HepG2 (cell line): Measurements from ENCODE around the gene NPBWR2. TPM values are rescaled to one million over a fixed set of nuclear protein-coding genes. Genes with fewer than 3 reads are reported as not detected.

Experiments
- DNMT1 ChIP-seq: sonication (generic); formaldehyde crosslinking; IDR thresholded peaks from 2 replicates; pipeline ENCODE4 v1.5.1; 2020; ENCODE audit warnings: mild to moderate bottlenecking, missing genetic modification reagents
- ELF1 ChIP-seq: sonication (generic); formaldehyde crosslinking; IDR thresholded peaks from 2 replicates; pipeline ENCODE4 v1.4.0; 2020; ENCODE audit warnings: missing genetic modification reagents
- GATAD1 ChIP-seq: IDR thresholded peaks from 2 replicates; pipeline ENCODE4 v1.6.1; 2016; ENCODE audit warnings: missing genetic modification reagents, missing compliant biosample characterization
- HDAC1 ChIP-seq: sonication (generic); formaldehyde crosslinking; IDR thresholded peaks from 2 replicates; pipeline ENCODE4 v1.5.1; 2020; ENCODE audit warnings: mild to moderate bottlenecking, missing genetic modification reagents
- HNF4A ChIP-seq: sonication (generic); formaldehyde crosslinking; IDR thresholded peaks from 2 replicates; pipeline ENCODE4 v1.4.0; 2020; ENCODE audit warnings: missing genetic modification reagents
- MAF1 ChIP-seq: sonication (generic); formaldehyde crosslinking; IDR thresholded peaks from 2 replicates; pipeline ENCODE4 v1.5.0; 2020; ENCODE audit warnings: missing genetic modification reagents, borderline replicate concordance
- NR2F1 ChIP-seq, 2 experiments: fragments of 450-650 bp in 1 of 2; formaldehyde crosslinking in 1 of 2; IDR thresholded peaks; 2 replicates each; pipeline versions ENCODE4 v1.5.0 to v1.6.1; 2016 to 2020; ENCODE audit warnings: mild to moderate bottlenecking in 1 of 2, missing compliant biosample characterization in 1 of 2, missing genetic modification reagents in 1 of 2, moderate library complexity in 1 of 2
- PHB2 ChIP-seq: fragments of 450-650 bp; IDR thresholded peaks from 2 replicates; pipeline ENCODE4 v1.6.1; 2018; ENCODE audit not compliant: partially characterized antibody
- TBX3 ChIP-seq: fragments of 450-650 bp; IDR thresholded peaks from 2 replicates; pipeline ENCODE4 v1.6.1; 2017; ENCODE audit warnings: antibody characterized with exemption, mild to moderate bottlenecking, inconsistent platforms, borderline replicate concordance
- TEAD2 ChIP-seq: sonication (generic); formaldehyde crosslinking; IDR thresholded peaks from 2 replicates; pipeline ENCODE4 v1.9.0; 2021; ENCODE audit warnings: missing genetic modification reagents
- U2AF2 ChIP-seq: fragments of 200-400 bp; formaldehyde crosslinking; IDR thresholded peaks from 2 replicates; pipeline ENCODE4 v1.6.1; 2017; ENCODE audit warnings: low read depth, mild to moderate bottlenecking, low read length
- YEATS2 ChIP-seq: sonication (generic); formaldehyde crosslinking; IDR thresholded peaks from 2 replicates; pipeline ENCODE4 v1.4.0; 2020; ENCODE audit warnings: missing genetic modification reagents, borderline replicate concordance
- ZEB1 ChIP-seq: IDR thresholded peaks from 2 replicates; pipeline ENCODE4 v1.6.1; 2012; ENCODE audit warnings: mild to moderate bottlenecking, low read depth, inconsistent platforms; ENCODE audit not compliant: insufficient replicate concordance
- ZKSCAN5 ChIP-seq: sonication (generic); formaldehyde crosslinking; IDR thresholded peaks from 2 replicates; pipeline ENCODE4 v1.5.1; 2020; ENCODE audit warnings: mild to moderate bottlenecking, missing genetic modification reagents
- ZNF33A ChIP-seq: sonication (generic); formaldehyde crosslinking; IDR thresholded peaks from 2 replicates; pipeline ENCODE4 v1.5.1; 2020; ENCODE audit warnings: missing genetic modification reagents, mild to moderate bottlenecking, moderate library complexity, borderline replicate concordance
- ZNF550 ChIP-seq: sonication (generic); formaldehyde crosslinking; IDR thresholded peaks from 2 replicates; pipeline ENCODE4 v1.4.0; 2020; ENCODE audit warnings: mild to moderate bottlenecking, missing genetic modification reagents, borderline replicate concordance
- ZNF781 ChIP-seq: sonication (generic); formaldehyde crosslinking; IDR thresholded peaks from 2 replicates; pipeline ENCODE4 v1.5.1; 2020; ENCODE audit warnings: borderline replicate concordance, mild to moderate bottlenecking, missing genetic modification reagents; ENCODE audit errors: not compliant biosample characterization
- polyA plus RNA-seq, 8 experiments: library from polyadenylated mRNA; depleted of rRNA in 3 of 8; stranded (reverse) in 7 of 8; unstranded in 1 of 8; fragments of >200 nt; fragmentation: Illumina TruSeq in 4 of 8; extraction: Trizol in 4 of 8; gene quantifications; 2 replicates each; pipeline versions ENCODE4 v1.2.1 to v1.2.3, GENCODE V29; 2011 to 2016; ENCODE audit warnings: low read depth in 4 of 8, missing spikeins in 1 of 8, mixed read lengths in 1 of 8; ENCODE audit not compliant: insufficient read depth in 1 of 8
- total RNA-seq, 5 experiments: library from RNA; depleted of rRNA; stranded (reverse); fragments of >200 nt; fragmentation: Illumina TruSeq; extraction: Trizol; gene quantifications; 2 replicates each; pipeline ENCODE4 v1.2.3, GENCODE V29; 2016; ENCODE audit warnings: low read depth in 1 of 5
- TF ChIP-seq, protein P1 (sequence below): sonication (generic); formaldehyde crosslinking; IDR thresholded peaks from 2 replicates; pipeline ENCODE4 v1.4.0; 2020; ENCODE audit warnings: missing genetic modification reagents
- TF ChIP-seq, protein P2 (sequence below): sonication (generic); formaldehyde crosslinking; IDR thresholded peaks from 2 replicates; pipeline ENCODE4 v1.8.1; 2023; ENCODE audit warnings: mild to moderate bottlenecking, missing genetic modification reagents, borderline replicate concordance
- TF ChIP-seq, protein P3 (sequence below): sonication (generic); formaldehyde crosslinking; IDR thresholded peaks from 2 replicates; pipeline ENCODE4 v1.8.1; 2023; ENCODE audit warnings: missing genetic modification reagents, inconsistent platforms, borderline replicate concordance
- TF ChIP-seq, protein P4 (sequence below): sonication (generic); formaldehyde crosslinking; IDR thresholded peaks from 2 replicates; pipeline ENCODE4 v1.8.1; 2022; ENCODE audit warnings: low read depth, mild to moderate bottlenecking, missing genetic modification reagents
- TF ChIP-seq, protein P5 (sequence below): sonication (generic); formaldehyde crosslinking; IDR thresholded peaks from 2 replicates; pipeline ENCODE4 v1.4.0; 2020; ENCODE audit warnings: missing genetic modification reagents, mild to moderate bottlenecking, borderline replicate concordance

Gene NPBWR2
- total and polyA plus RNA-seq, 2 of the 13 experiments (the other 11 are each of a cell fraction or from before 2014, with no cell fraction given) = not detected

DNA sequence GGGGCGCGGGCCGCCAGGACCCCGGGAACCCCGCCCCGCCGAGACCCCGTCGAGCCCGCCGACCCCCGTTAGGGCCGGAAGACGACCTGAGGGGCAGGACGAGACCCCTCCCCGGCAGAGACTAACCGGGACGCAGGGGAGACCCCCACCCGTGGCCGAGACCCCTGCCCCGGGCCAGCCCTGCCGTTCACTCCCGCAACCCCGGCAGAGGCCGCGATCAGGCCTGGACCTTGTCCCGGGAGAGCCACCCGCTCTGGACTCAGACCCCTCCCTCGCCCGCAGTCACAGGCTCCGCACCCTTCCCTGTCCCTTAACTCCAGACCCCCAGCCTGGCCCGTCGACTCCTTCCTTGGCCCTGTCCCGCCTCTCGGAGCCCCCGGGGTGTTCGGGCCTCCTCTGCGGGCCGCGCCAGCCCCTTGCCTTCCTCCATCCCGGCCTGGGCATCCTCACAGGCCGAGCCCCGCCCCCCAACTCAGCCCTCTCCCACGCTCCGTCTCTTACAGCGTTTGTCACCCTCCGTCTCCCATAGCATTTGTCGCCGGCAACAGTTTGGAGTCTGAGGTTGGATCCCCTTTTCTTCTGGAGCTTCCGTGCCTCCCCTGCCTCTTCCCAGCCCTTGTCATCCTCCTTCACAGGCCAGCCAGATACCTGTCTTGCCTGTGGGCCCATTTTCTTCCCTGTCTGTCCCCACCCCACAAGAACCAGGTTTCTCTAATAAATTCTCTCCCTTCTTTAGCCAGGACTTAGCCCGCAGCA lies 43.8 kb downstream of the NPBWR2 start (continued):
- no peak for TF ChIP-seq ZNF33A
- no peak for TF ChIP-seq NR2F1 (CRISPR knock-in tag; IDR thresholded peaks at IDR 0.05)
- TF ChIP-seq HDAC1 (CRISPR knock-in tag) = peak; percentile 9; the same call in 1 of the 2 replicates
- TF ChIP-seq, protein P1, sequence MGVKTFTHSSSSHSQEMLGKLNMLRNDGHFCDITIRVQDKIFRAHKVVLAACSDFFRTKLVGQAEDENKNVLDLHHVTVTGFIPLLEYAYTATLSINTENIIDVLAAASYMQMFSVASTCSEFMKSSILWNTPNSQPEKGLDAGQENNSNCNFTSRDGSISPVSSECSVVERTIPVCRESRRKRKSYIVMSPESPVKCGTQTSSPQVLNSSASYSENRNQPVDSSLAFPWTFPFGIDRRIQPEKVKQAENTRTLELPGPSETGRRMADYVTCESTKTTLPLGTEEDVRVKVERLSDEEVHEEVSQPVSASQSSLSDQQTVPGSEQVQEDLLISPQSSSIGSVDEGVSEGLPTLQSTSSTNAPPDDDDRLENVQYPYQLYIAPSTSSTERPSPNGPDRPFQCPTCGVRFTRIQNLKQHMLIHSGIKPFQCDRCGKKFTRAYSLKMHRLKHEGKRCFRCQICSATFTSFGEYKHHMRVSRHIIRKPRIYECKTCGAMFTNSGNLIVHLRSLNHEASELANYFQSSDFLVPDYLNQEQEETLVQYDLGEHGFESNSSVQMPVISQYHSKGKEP (CRISPR knock-in tag) = no peak
- TF ChIP-seq ZNF550 (CRISPR knock-in tag) = no peak; the same call in 1 of the 2 replicates
- TF ChIP-seq, protein P2, sequence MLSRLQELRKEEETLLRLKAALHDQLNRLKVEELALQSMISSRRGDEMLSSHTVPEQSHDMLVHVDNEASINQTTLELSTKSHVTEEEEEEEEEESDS (CRISPR knock-in tag) = peak; percentile 59; the same call in 1 of the 2 replicates
- TF ChIP-seq, protein P3, sequence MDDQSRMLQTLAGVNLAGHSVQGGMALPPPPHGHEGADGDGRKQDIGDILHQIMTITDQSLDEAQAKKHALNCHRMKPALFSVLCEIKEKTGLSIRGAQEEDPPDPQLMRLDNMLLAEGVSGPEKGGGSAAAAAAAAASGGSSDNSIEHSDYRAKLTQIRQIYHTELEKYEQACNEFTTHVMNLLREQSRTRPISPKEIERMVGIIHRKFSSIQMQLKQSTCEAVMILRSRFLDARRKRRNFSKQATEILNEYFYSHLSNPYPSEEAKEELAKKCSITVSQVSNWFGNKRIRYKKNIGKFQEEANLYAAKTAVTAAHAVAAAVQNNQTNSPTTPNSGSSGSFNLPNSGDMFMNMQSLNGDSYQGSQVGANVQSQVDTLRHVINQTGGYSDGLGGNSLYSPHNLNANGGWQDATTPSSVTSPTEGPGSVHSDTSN (CRISPR knock-in tag) = no peak
- no peak; the same call in 1 of the 2 replicates for TF ChIP-seq YEATS2
- TF ChIP-seq ZEB1 = no peak
- TF ChIP-seq HNF4A (CRISPR knock-in tag) = peak; percentile 71
- no peak for TF ChIP-seq TEAD2 (CRISPR knock-in tag)
- TF ChIP-seq, protein P4, sequence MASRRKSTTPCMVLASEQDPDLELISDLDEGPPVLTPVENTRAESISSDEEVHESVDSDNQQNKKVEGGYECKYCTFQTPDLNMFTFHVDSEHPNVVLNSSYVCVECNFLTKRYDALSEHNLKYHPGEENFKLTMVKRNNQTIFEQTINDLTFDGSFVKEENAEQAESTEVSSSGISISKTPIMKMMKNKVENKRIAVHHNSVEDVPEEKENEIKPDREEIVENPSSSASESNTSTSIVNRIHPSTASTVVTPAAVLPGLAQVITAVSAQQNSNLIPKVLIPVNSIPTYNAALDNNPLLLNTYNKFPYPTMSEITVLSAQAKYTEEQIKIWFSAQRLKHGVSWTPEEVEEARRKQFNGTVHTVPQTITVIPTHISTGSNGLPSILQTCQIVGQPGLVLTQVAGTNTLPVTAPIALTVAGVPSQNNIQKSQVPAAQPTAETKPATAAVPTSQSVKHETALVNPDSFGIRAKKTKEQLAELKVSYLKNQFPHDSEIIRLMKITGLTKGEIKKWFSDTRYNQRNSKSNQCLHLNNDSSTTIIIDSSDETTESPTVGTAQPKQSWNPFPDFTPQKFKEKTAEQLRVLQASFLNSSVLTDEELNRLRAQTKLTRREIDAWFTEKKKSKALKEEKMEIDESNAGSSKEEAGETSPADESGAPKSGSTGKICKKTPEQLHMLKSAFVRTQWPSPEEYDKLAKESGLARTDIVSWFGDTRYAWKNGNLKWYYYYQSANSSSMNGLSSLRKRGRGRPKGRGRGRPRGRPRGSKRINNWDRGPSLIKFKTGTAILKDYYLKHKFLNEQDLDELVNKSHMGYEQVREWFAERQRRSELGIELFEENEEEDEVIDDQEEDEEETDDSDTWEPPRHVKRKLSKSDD (CRISPR knock-in tag) = no peak
- TF ChIP-seq TBX3 = no peak
- TF ChIP-seq DNMT1 (CRISPR knock-in tag) = no peak
- no peak for TF ChIP-seq ZNF781 (CRISPR knock-in tag)
- no peak for TF ChIP-seq ZKSCAN5 (CRISPR knock-in tag)
- TF ChIP-seq GATAD1 (CRISPR knock-in tag) = 0 out of 2 replicates have a peak, but pooled peaks have one; percentile 31
- no peak for TF ChIP-seq PHB2
- TF ChIP-seq MAF1 (CRISPR knock-in tag) = no peak
- peak; percentile 38; the same call in 1 of the 2 replicates for TF ChIP-seq ELF1 (CRISPR knock-in tag)
- TF ChIP-seq U2AF2 = no peak
- TF ChIP-seq, protein P5, sequence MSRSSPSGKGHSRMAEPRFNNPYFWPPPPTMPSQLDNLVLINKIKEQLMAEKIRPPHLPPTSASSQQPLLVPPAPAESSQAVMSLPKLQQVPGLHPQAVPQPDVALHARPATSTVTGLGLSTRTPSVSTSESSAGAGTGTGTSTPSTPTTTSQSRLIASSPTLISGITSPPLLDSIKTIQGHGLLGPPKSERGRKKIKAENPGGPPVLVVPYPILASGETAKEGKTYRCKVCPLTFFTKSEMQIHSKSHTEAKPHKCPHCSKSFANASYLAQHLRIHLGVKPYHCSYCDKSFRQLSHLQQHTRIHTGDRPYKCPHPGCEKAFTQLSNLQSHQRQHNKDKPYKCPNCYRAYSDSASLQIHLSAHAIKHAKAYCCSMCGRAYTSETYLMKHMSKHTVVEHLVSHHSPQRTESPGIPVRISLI = no peak; the same call in 1 of the 2 replicates
